ENCODE data around the gene TBC1D5.

The TBC1D5 gene

GRCh38 chr3:17119201-17120072, 623.0 kb downstream of the TBC1D5 start:
- no peak for DNase-seq

- DNase-seq, result no peak
These were observed 623.7 kb downstream of the TBC1D5 start for GRCh38 chr3:17118771-17119170.

DNA sequence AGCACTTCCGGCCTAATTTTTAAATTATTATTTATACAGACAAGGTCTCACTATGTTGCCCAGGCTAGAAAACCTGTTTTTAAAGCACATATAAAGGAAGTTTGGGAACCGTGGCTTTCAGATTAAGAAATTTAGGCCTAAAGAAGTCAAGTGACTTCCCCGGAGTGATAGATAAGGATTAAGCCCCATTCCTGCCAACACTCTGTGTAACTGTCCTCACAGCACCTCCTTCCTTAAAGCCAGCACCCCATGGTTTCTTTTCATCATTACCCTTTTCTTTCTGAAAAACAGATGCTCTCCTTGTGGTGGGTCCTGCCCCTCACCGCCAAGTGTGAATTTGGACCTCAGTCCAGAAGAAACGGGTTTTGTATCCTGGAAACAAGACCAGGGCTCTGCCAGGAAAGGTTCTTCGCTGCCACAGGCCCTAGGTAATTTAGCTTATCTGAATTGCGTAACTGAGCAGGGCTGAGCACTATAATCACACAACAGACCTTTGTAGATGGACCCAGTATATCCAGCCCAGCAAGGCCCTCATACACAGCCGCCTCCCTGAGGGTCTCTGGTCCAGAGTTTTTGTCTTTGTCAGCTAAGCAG, 626.3 kb downstream of the TBC1D5 start:
- DNase-seq, result no peak

DNA sequence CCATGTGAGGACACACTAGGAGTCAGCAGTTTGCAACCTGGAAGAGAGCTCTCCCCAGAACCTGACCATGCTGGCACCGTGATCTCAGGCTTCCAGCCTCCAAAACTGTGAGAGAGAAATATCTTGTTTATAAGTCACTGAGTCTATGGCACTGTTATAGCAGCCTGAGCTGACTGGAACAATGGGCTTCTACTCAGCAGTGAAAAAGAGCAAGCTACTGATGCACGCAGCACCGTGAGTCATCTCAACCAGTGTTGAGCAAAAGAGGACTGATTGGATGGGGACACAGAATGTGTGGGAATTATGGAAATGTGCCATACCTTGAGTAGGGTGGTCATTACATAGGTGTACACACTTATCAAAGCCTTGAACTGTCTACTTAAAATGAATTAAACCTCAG, 627.2 kb downstream of the TBC1D5 start:
- no peak for DNase-seq

DNA sequence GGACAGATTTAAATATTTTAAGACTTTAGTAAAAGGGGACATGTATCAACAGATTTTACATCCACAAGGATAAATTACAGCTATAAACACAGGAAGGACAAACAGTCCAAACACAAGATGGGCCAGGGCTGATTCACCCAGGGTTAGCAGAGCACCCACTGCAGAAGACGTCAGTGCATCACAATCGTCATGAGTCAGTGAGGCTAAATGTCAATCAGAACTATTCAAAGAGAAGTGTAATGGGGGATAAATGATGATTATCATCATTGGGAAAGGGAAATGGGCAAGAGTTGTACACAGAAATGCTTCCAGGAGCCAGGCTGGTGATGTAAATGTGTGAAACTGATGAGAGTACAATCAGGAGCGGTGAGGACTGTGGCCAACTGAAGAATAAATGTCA, 630.8 kb downstream of the TBC1D5 start:
- DNase-seq, result no peak

DNA sequence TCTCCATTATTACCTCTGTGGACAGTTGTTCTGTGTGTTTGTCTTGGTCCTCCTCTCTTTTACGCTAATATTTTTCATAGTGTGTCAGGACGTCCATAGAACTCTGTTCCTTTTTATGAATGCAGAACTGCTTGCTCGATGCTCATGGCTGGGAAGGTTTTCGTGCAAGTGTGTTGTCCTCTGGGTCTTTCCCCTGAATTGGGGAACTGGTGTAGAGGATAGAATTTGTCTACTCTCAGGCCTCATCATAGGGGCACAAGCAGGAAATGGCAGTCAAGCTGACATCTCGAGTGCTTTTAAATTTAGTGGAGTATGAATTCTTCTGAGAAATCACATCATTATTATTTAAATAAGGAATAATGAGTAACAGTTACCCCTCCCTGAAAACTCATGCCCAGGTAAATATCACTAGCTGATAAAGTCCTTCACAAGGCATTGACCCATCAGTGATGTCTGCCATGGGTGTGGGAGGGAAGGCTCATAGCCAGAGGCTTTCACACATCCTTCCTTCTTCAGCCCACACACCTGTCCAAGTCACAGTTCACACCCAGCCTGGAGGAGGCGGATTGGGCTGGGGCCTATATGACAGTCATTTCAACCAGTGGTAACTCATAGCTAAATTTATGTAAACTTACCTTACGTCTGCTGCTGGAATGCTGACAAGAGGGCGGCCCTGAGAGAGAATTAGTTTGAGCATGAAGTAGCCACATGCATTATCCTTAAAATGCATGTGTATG, 631.6 kb downstream of the TBC1D5 start:
- no peak for DNase-seq
